ENCODE data around the gene SPRY4. TPM values are rescaled to one million over a fixed set of nuclear protein-coding genes. Genes with fewer than 3 reads are reported as not detected.
"Not testable (repeated sequence)": the region's sequence is repeated elsewhere in the genome, so short reads cannot be mapped to it uniquely, and the experiment has no call there.

SPRY4 gene
- total RNA-seq, 1 donor from 2014 or later = 36.9 TPM

- no peak for DNase-seq (ENCODE audit: low read depth)
- no peak for TF ChIP-seq CTCF (IDR thresholded peaks at IDR 0.05; ENCODE audit: insufficient read depth, low read length, poor library complexity, severe bottlenecking)
- no peak overlapping the region for H3K4me3 ChIP-seq (ENCODE audit: low read depth, low read length)
- H3K27me3 ChIP-seq (ENCODE audit: control insufficient read depth, insufficient read depth, low read length) = no peaks in the 10 kb centered on the region
- H3K36me3 ChIP-seq (ENCODE audit: control insufficient read depth, insufficient read depth, low read length) = no peaks in the 10 kb centered on the region
Measured at GRCh38 chr5:142343531-142343930, 18.7 kb upstream of the SPRY4 start.

- H3K36me3 ChIP-seq (ENCODE audit: control insufficient read depth, insufficient read depth, low read length) = no peaks in the 10 kb centered on the region
- no peak for TF ChIP-seq CTCF (IDR thresholded peaks at IDR 0.05; ENCODE audit: insufficient read depth, low read length, poor library complexity, severe bottlenecking)
- H3K4me3 ChIP-seq (ENCODE audit: low read depth, low read length) = no peak overlapping the region
- no peak for DNase-seq (ENCODE audit: low read depth)
- H3K27me3 ChIP-seq (ENCODE audit: control insufficient read depth, insufficient read depth, low read length) = no peaks in the 10 kb centered on the region
Measured at GRCh38 chr5:142342128-142342981, 17.5 kb upstream of the SPRY4 start.

- no peak for TF ChIP-seq CTCF (IDR thresholded peaks at IDR 0.05; ENCODE audit: insufficient read depth, low read length, poor library complexity, severe bottlenecking)
- no peak for DNase-seq (ENCODE audit: low read depth)
- no peak overlapping the region for H3K4me3 ChIP-seq (ENCODE audit: low read depth, low read length)
- H3K36me3 ChIP-seq (ENCODE audit: control insufficient read depth, insufficient read depth, low read length) = no peaks in the 10 kb centered on the region
- no peaks in the 10 kb centered on the region for H3K27me3 ChIP-seq (ENCODE audit: control insufficient read depth, insufficient read depth, low read length)
Measured at GRCh38 chr5:142339781-142340180, 15.0 kb upstream of the SPRY4 start.

GRCh38 chr5:142334538-142334937 is 9.7 kb upstream of the SPRY4 start:
- no peak for TF ChIP-seq CTCF (IDR thresholded peaks at IDR 0.05; ENCODE audit: insufficient read depth, low read length, poor library complexity, severe bottlenecking)
- no peak overlapping the region for H3K4me3 ChIP-seq (ENCODE audit: low read depth, low read length)
- H3K36me3 ChIP-seq (ENCODE audit: control insufficient read depth, insufficient read depth, low read length) = no peaks in the 10 kb centered on the region
- no peak for DNase-seq (ENCODE audit: low read depth)
- no peaks in the 10 kb centered on the region for H3K27me3 ChIP-seq (ENCODE audit: control insufficient read depth, insufficient read depth, low read length)

- not testable (repeated sequence) for DNase-seq (ENCODE audit: low read depth); H3K4me3 ChIP-seq (ENCODE audit: low read depth, low read length); H3K36me3 ChIP-seq (ENCODE audit: control insufficient read depth, insufficient read depth, low read length); H3K27me3 ChIP-seq (ENCODE audit: control insufficient read depth, insufficient read depth, low read length)
Measured at GRCh38 chr5:142333749-142334148, 8.9 kb upstream of the SPRY4 start.

GRCh38 chr5:142330444-142330843 is 5.6 kb upstream of the SPRY4 start:
- Histone ChIP-seq H3K27me3 (ENCODE audit: control insufficient read depth, insufficient read depth, low read length) (no peaks in the 10 kb centered on the region), H3K36me3 (ENCODE audit: control insufficient read depth, insufficient read depth, low read length) (no peaks in the 10 kb centered on the region), H3K4me3 (ENCODE audit: low read depth, low read length) (no peak overlapping the region)
- DNase-seq (ENCODE audit: low read depth) = no peak
- no peak for TF ChIP-seq CTCF (IDR thresholded peaks at IDR 0.05; ENCODE audit: insufficient read depth, low read length, poor library complexity, severe bottlenecking)

All from kidney epithelial cell (primary cell).